Psoas muscle (tissue), 8 donors: ENCODE data around the gene DDO. TPM values are rescaled to one million over a fixed set of nuclear protein-coding genes. Genes with fewer than 3 reads are reported as not detected.

Experiments used
- ATAC-seq, 4 donors: fragments of 200-7000 bp; cut with Tn5 transposase; one replicate each; pipeline ENCODE4 v1.9.1; 2020; ENCODE audit warnings: moderate library complexity in 3 of 4, mild to moderate bottlenecking in 2 of 4
- DNase-seq, 2 donors: peaks; one replicate each; pipeline ENCODE4 v3.0.0-alpha.2; 2020
- H3K27ac ChIP-seq: fragments of 200-600 bp; one replicate; pipeline ENCODE4 v1.8.0; 2022
- H3K27me3 ChIP-seq, 3 donors: fragments of 200-600 bp in 1 of 3; one replicate each; pipeline versions ENCODE4 v1.6.1 to v1.8.0; 2013 to 2022; ENCODE audit warnings: low read length in 2 of 3, mild to moderate bottlenecking in 2 of 3, moderate library complexity in 1 of 3; ENCODE audit not compliant: insufficient read depth in 3 of 3
- H3K36me3 ChIP-seq, 2 donors: fragments of 200-600 bp in 1 of 2; one replicate each; pipeline versions ENCODE4 v1.6.1 to v1.8.0; 2013 to 2022; ENCODE audit warnings: low read depth in 1 of 2, mild to moderate bottlenecking in 1 of 2, moderate library complexity in 1 of 2; ENCODE audit not compliant: insufficient read depth in 1 of 2
- H3K4me1 ChIP-seq: fragments of 200-600 bp; one replicate; pipeline ENCODE4 v1.8.0; 2022
- H3K4me3 ChIP-seq: fragments of 200-600 bp; one replicate; pipeline ENCODE4 v1.8.0; 2022; ENCODE audit warnings: mild to moderate bottlenecking
- H3K9me3 ChIP-seq: fragments of 200-600 bp; one replicate; pipeline ENCODE4 v1.8.0; 2022
- WGBS, 3 donors: extraction: QIAGEN DNeasy Blood & Tissue Kit; methylation state at CpG; one replicate each; pipeline versions ENCODE4 v1.1.6 to v1.1.7; 2013; 5-methylcytosine and 5-hydroxymethylcytosine counted together
- intact Hi-C, 2 donors: fragments of 100-400 bp; cut with DNase I; formaldehyde crosslinking; loops; one replicate each; pipeline versions ENCODE4 v1.11.0 to v1.14.2; 2022
- polyA plus RNA-seq, 3 donors: library from polyadenylated mRNA; stranded (reverse); fragments of 200-250 nt; gene quantifications; one replicate each; pipeline ENCODE4 v1.2.3, GENCODE V29; 2013
- total RNA-seq, 4 donors: library from RNA; stranded (reverse); fragmentation: NEBNext Ultra II Directional in 2 of 4; extraction: Animal tissue kit (Norgen Biotek cat#: 25700) in 2 of 4; gene quantifications; one replicate each; pipeline versions ENCODE4 v1.2.1 to v1.2.4, GENCODE V29; 2021 to 2023
- TF ChIP-seq, protein P1 (sequence below): fragments of 200-600 bp; IDR thresholded peaks from one replicate; pipeline ENCODE4 v1.8.0; 2022; ENCODE audit warnings: antibody characterized with exemption
- donor health status: healthy with polysubstance abuse.
- donor health status: DM: no; HTN: no; CAD: no; lungs with moderate emphysema.
- donor health status: Bipolar disorder and iron deficiency.
- donor health status: healthy.
- donor health status: DM: yes; HTN: yes; CAD: no.
- donor health status: DM: no; HTN: no; CAD: no.
- donor health status: DM: no; HTN: no; CAD: no.
- donor health status: DM: yes; HTN: yes; CAD: no.

DDO gene
- total and polyA plus RNA-seq, 7 donors = 1.7 to 9.7 (median 4.8) TPM

DNA sequence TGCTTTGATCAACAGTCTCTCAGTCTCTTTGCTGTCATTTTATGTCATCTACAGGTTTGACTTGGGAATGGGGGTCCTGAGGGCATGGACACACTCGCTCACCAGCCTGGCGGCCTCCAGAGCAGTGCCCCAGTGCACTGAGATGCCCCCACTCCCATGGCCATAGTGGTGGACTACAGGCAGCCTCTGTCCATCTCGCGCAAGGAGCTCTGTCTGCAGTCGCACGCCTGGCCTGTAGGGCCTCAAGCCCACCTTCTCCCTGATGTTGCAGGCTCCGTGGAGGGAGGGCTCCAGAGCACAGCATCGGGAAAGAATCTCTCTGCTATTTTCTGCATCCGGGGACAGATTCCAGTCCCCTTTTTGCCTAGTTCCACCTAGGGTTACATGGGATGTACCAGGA, 22.6 kb downstream of the DDO start:
- H3K27me3 ChIP-seq = no peaks in the 10 kb centered on the region
- peaks cover 0 to 21% of the 10 kb centered on the region in 2 donors for H3K36me3 ChIP-seq
- H3K4me3 ChIP-seq = no peak overlapping the region
- H3K27ac ChIP-seq = no peak overlapping the region
- H3K4me1 ChIP-seq = no peaks in the 10 kb centered on the region
- no peak for ATAC-seq
- no peak for DNase-seq
- WGBS, 3 donors = 62 to 70% (median 66%) methylated on average over 9 of the region's 9 CpGs
- TF ChIP-seq, protein P1, sequence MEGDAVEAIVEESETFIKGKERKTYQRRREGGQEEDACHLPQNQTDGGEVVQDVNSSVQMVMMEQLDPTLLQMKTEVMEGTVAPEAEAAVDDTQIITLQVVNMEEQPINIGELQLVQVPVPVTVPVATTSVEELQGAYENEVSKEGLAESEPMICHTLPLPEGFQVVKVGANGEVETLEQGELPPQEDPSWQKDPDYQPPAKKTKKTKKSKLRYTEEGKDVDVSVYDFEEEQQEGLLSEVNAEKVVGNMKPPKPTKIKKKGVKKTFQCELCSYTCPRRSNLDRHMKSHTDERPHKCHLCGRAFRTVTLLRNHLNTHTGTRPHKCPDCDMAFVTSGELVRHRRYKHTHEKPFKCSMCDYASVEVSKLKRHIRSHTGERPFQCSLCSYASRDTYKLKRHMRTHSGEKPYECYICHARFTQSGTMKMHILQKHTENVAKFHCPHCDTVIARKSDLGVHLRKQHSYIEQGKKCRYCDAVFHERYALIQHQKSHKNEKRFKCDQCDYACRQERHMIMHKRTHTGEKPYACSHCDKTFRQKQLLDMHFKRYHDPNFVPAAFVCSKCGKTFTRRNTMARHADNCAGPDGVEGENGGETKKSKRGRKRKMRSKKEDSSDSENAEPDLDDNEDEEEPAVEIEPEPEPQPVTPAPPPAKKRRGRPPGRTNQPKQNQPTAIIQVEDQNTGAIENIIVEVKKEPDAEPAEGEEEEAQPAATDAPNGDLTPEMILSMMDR = no peak
- intact Hi-C loops = loop anchor here (5.0 to 10.0 kb wide), 2 partner anchors 685 to 688 kb away; no protein-coding TSS in a partner anchor
- H3K9me3 ChIP-seq = no peaks in the 10 kb centered on the region

DNA sequence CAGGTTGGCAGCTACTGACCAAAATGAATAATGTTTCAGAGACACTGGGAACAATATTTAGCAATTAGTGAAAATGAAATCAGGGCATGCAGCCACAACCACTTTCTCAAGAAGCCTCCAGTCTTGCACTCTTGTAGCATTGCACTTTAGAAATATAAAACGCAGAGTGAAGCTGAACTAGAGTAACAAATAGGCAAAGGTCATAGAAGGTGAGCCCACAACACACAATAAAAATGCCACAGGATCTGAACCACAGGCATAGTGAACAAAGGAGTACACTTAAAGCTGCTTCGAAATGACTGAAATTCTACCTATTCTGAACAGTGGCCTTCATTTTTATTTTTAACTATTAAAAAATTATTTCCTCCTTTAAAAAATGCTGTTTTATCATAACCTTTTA, 25.0 kb downstream of the DDO start:
- intact Hi-C loops = loop anchor here (2.0 to 10.0 kb wide), 3 partner anchors 212 to 686 kb away; partner anchors contain the start of gene WASF1 (in 1 of the 2)
- 32 to 41% (median 36%) methylated on average over 2 of the region's 2 CpGs for whole genome bisulfite sequencing, 3 donors
- no peak overlapping the region for H3K4me3 ChIP-seq
- H3K4me1 ChIP-seq = no peaks in the 10 kb centered on the region
- peaks cover 0 to 17% of the 10 kb centered on the region in 2 donors for H3K36me3 ChIP-seq
- H3K27ac ChIP-seq = no peak overlapping the region
- DNase-seq = no peak
- no peaks in the 10 kb centered on the region for H3K9me3 ChIP-seq
- H3K27me3 ChIP-seq = no peaks in the 10 kb centered on the region
- TF ChIP-seq, protein P1 = no peak
- ATAC-seq = no peak

DNA sequence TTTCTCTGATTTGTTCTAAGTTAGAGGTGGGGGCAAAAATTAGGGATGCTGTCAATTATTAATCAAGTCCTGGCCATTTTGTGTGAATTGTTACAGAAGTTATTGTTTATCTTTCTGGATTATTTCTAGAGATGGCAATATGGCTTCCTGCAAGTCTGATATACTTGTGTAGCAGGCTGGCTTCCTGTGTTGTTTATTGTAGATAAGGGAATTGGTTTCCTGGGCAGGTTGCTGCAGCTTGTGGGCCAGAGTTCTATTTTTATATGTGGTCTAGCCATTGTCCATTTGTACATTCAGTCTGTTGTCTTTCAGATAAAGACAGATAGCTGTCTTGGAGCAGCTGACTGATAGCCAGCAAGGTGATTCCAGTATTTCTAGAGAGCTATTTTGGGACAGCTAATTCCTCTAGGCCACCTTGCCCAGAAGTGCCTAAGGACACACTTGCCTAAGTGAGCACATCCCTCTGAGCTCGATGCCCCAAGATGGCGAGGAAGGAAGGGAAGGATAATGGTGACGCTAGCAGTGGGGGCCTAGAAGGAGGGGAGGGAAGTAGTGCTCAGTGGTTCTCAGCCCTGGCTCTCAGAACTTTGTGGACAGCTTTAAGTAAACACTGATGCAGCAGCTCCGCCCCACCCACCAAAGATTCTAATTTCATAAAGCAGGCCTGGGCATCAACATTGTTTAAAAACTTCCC, 25.5 kb downstream of the DDO start:
- DNase-seq = no peak
- intact Hi-C loops = loop anchor here (2.0 to 10.0 kb wide), 4 partner anchors 211 to 685 kb away; partner anchors contain the start of gene WASF1 (in 1 of the 2)
- ATAC-seq = no peak
- Histone ChIP-seq H3K4me1 (no peaks in the 10 kb centered on the region), H3K27me3 (no peaks in the 10 kb centered on the region), H3K9me3 (no peaks in the 10 kb centered on the region), H3K4me3 (no peak overlapping the region), H3K36me3 (peaks cover 0 to 14% of the 10 kb centered on the region in 2 donors), H3K27ac (no peak overlapping the region)
- 73 to 81% (median 80%) methylated on average over 4 of the region's 4 CpGs for WGBS, 3 donors
- TF ChIP-seq, protein P1 = no peak

DNA sequence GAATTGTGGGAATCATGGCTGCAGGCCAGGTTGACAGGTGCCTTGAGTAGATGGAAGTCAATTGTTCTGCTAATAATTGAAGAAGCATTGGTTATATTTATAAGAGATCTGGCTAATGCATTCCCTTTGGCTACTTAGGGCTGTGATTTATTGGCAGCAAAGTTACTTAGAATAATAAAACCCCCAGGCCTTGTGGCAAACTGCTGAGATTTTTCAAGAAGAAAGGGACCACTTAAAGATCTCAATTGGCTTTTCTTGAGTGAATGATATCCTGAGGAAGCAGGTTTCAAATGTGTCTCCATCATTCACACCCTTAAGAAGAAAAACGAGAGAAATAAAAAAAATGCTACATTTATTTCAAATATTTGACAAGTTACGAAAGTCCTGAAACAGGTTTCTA, 27.4 kb downstream of the DDO start:
- H3K27me3 ChIP-seq = no peaks in the 10 kb centered on the region
- no peak overlapping the region for H3K4me3 ChIP-seq
- TF ChIP-seq, protein P1 = no peak
- DNase-seq (no peak), ATAC-seq (no peak)
- no peak overlapping the region for H3K27ac ChIP-seq
- peaks cover 0 to 11% of the 10 kb centered on the region in 2 donors for H3K36me3 ChIP-seq
- H3K9me3 ChIP-seq = no peaks in the 10 kb centered on the region
- 62 to 78% (median 77%) methylated on average over 2 of the region's 2 CpGs for WGBS, 3 donors
- no peaks in the 10 kb centered on the region for H3K4me1 ChIP-seq
- intact Hi-C loops = loop anchor here in 1 of 2 donors (5.0 kb wide), 1 partner anchor 336 kb away; no protein-coding TSS in a partner anchor
